Right lobe of liver (tissue), 6 donors: ENCODE results near the gene DIP2A. TPM values are rescaled to one million over a fixed set of nuclear protein-coding genes. Genes with fewer than 3 reads are reported as not detected.

Experiments used
- ATAC-seq, 4 donors: fragments of 200-7000 bp; cut with Tn5 transposase; one replicate each; pipeline ENCODE4 v1.9.1; 2020; ENCODE audit warnings: mild to moderate bottlenecking in 4 of 4, moderate library complexity in 4 of 4
- DNase-seq, 3 donors: peaks; one replicate each; pipeline ENCODE4 v3.0.0-alpha.2; 2020
- H3K27ac ChIP-seq, 3 donors: fragments of 200-600 bp; one replicate each; pipeline ENCODE4 v1.8.0; 2022
- H3K27me3 ChIP-seq, 2 donors: fragments of 200-600 bp; one replicate each; pipeline ENCODE4 v1.8.0; 2022
- H3K36me3 ChIP-seq, 4 donors: fragments of 200-600 bp; sonication (generic) in 1 of 4; one replicate each; pipeline versions ENCODE4 v1.5.1 to v1.8.0; 2017 to 2022; ENCODE audit warnings: control low read depth in 1 of 4
- H3K4me1 ChIP-seq, 4 donors: fragments of 200-600 bp; sonication (generic) in 1 of 4; one replicate each; pipeline versions ENCODE4 v1.5.1 to v1.8.0; 2017 to 2022; ENCODE audit warnings: control low read depth in 1 of 4
- H3K4me3 ChIP-seq, 3 donors: fragments of 200-600 bp; one replicate each; pipeline ENCODE4 v1.8.0; 2022
- H3K9me3 ChIP-seq, 4 donors: fragments of 200-600 bp; sonication (generic) in 1 of 4; one replicate each; pipeline versions ENCODE4 v1.5.1 to v1.8.0; 2017 to 2022; ENCODE audit warnings: control low read depth in 1 of 4
- CTCF ChIP-seq, 4 donors: fragments of 200-600 bp in 3 of 4; fragments of 450-650 bp in 1 of 4; IDR thresholded peaks; one replicate each; pipeline versions ENCODE4 v1.5.1 to v1.8.0; 2016 to 2022; ENCODE audit warnings: antibody characterized with exemption in 4 of 4, mild to moderate bottlenecking in 2 of 4
- POLR2A ChIP-seq: fragments of 450-650 bp; IDR thresholded peaks from one replicate; pipeline ENCODE4 v1.6.1; 2017; ENCODE audit warnings: antibody characterized with exemption, mild to moderate bottlenecking
- WGBS: methylation state at CpG from one replicate; pipeline ENCODE4 v1.1.6; 2018; ENCODE audit warnings: low coverage, low lambda C conversion rate; ENCODE audit not compliant: insufficient coverage; ENCODE audit errors: missing lambda C conversion rate; 5-methylcytosine and 5-hydroxymethylcytosine counted together
- intact Hi-C, 2 donors: fragments of 100-400 bp; cut with DNase I; formaldehyde crosslinking; loops; one replicate each; pipeline versions ENCODE4 v1.11.2 to v1.14.1; 2022
- total RNA-seq, 6 experiments: library from RNA; depleted of rRNA in 2 of 6; stranded (reverse); fragments of >200 nt in 2 of 6; fragmentation: NEBNext Ultra II Directional in 3 of 6; extraction: Animal tissue kit (Norgen Biotek cat#: 25700) in 3 of 6; gene quantifications; one replicate each; pipeline versions ENCODE4 v1.1.0 to v1.2.4, GENCODE V29; 2016 to 2023
- donor health status: DM: no; HTN: yes; CAD: no.
- donor health status: DM: no; HTN: no; CAD: no.
- donor health status: DM: no; HTN: no; CAD: no.
- donor health status: DM: no; HTN: yes; CAD: no.
- donor health status: DM: no; HTN: yes; CAD: no.

The DIP2A gene
- total RNA-seq, 6 experiments from 2014 or later, result 12.3 to 14.4 (median 13.1) TPM

GRCh38 chr21:46544003-46544402, 85.3 kb downstream of the DIP2A start:
- no peaks in the 10 kb centered on the region for H3K27me3 ChIP-seq
- DNase-seq (no peak), ATAC-seq (no peak)
- H3K4me3 ChIP-seq, result no peak overlapping the region
- no peaks in the 10 kb centered on the region for H3K9me3 ChIP-seq
- no peak for TF ChIP-seq CTCF (IDR thresholded peaks at IDR 0.05)
- TF ChIP-seq POLR2A, result no peak
- H3K4me1 ChIP-seq, result no peaks in the 10 kb centered on the region
- WGBS, result 88% methylated on average over 8 of the region's 8 CpGs
- no peak overlapping the region for H3K27ac ChIP-seq
- intact Hi-C loops, result no loop called here
- peaks cover 0 to 42% (median 0%) of the 10 kb centered on the region in 4 donors for H3K36me3 ChIP-seq

GRCh38 chr21:46544824-46545223, 86.1 kb downstream of the DIP2A start:
- no peak for TF ChIP-seq POLR2A
- no peak for TF ChIP-seq CTCF (IDR thresholded peaks at IDR 0.05)
- Histone ChIP-seq H3K27ac (no peak overlapping the region), H3K4me1 (no peaks in the 10 kb centered on the region), H3K27me3 (no peaks in the 10 kb centered on the region), H3K9me3 (no peaks in the 10 kb centered on the region), H3K36me3 (peaks cover 0 to 39% (median 0%) of the 10 kb centered on the region in 4 donors), H3K4me3 (no peak overlapping the region)
- ATAC-seq (no peak), DNase-seq (no peak)
- intact Hi-C loops, result no loop called here
- 94% methylated on average over 5 of the region's 5 CpGs for WGBS

GRCh38 chr21:46545363-46545762, 86.7 kb downstream of the DIP2A start:
- Histone ChIP-seq H3K36me3 (peaks cover 0 to 35% (median 0%) of the 10 kb centered on the region in 4 donors), H3K27me3 (no peaks in the 10 kb centered on the region), H3K9me3 (no peaks in the 10 kb centered on the region), H3K27ac (no peak overlapping the region), H3K4me3 (no peak overlapping the region), H3K4me1 (no peaks in the 10 kb centered on the region)
- no peak for DNase-seq
- TF ChIP-seq CTCF (IDR thresholded peaks at IDR 0.05) (no peak), POLR2A (no peak)
- 92% methylated on average over 2 of the region's 5 CpGs for WGBS
- intact Hi-C loops, result no loop called here
- ATAC-seq, result no peak

GRCh38 chr21:46545911-46546310, 87.2 kb downstream of the DIP2A start:
- intact Hi-C loops, result no loop called here
- Histone ChIP-seq H3K36me3 (peaks cover 0 to 34% (median 0%) of the 10 kb centered on the region in 4 donors), H3K9me3 (no peaks in the 10 kb centered on the region), H3K4me1 (no peaks in the 10 kb centered on the region), H3K4me3 (no peak overlapping the region), H3K27me3 (no peaks in the 10 kb centered on the region), H3K27ac (no peak overlapping the region)
- TF ChIP-seq POLR2A (no peak), CTCF (IDR thresholded peaks at IDR 0.05) (no peak)
- ATAC-seq, result no peak
- DNase-seq, result no peak
- WGBS, result 100% methylated on average over 1 of the region's 8 CpGs

GRCh38 chr21:46546799-46547198, 88.1 kb downstream of the DIP2A start:
- Histone ChIP-seq H3K27ac (no peak overlapping the region), H3K4me3 (no peak overlapping the region), H3K4me1 (no peaks in the 10 kb centered on the region), H3K27me3 (no peaks in the 10 kb centered on the region), H3K36me3 (peaks cover 0 to 28% (median 0%) of the 10 kb centered on the region in 4 donors), H3K9me3 (no peaks in the 10 kb centered on the region)
- ATAC-seq (no peak), DNase-seq (no peak)
- WGBS, result 89% methylated on average over 11 of the region's 15 CpGs
- intact Hi-C loops, result no loop called here
- TF ChIP-seq CTCF (IDR thresholded peaks at IDR 0.05), result no peak
- no peak for TF ChIP-seq POLR2A
